PC-9 (cell line): ENCODE measurements around the gene ROR2.

Source experiments
- EZH2 ChIP-seq: fragments of 200-600 bp; sonication (generic); IDR thresholded peaks from 2 replicates; pipeline ENCODE4 v1.8.0; 2017; ENCODE audit warnings: antibody characterized with exemption, low read depth
- TF ChIP-seq, protein P1 (sequence below): fragments of 200-600 bp; sonication (generic); conservative IDR thresholded peaks from 2 replicates; pipeline ENCODE4 v1.6.1; 2017; ENCODE audit warnings: mixed run types, antibody characterized with exemption, mild to moderate bottlenecking, moderate library complexity

GRCh38 chr9:91943478-91944470 is 6.3 kb downstream of the ROR2 start:
- TF ChIP-seq, protein P1, sequence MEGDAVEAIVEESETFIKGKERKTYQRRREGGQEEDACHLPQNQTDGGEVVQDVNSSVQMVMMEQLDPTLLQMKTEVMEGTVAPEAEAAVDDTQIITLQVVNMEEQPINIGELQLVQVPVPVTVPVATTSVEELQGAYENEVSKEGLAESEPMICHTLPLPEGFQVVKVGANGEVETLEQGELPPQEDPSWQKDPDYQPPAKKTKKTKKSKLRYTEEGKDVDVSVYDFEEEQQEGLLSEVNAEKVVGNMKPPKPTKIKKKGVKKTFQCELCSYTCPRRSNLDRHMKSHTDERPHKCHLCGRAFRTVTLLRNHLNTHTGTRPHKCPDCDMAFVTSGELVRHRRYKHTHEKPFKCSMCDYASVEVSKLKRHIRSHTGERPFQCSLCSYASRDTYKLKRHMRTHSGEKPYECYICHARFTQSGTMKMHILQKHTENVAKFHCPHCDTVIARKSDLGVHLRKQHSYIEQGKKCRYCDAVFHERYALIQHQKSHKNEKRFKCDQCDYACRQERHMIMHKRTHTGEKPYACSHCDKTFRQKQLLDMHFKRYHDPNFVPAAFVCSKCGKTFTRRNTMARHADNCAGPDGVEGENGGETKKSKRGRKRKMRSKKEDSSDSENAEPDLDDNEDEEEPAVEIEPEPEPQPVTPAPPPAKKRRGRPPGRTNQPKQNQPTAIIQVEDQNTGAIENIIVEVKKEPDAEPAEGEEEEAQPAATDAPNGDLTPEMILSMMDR, result no peak
- no peak for TF ChIP-seq EZH2
